GM23248 (cell line): ENCODE measurements around the gene ABCC4.

ENCODE experiments used
- EZH2 ChIP-seq: fragments of 200-600 bp; sonication (generic); IDR thresholded peaks from 2 replicates; pipeline ENCODE4 v1.6.1; 2018; ENCODE audit warnings: antibody characterized with exemption, mild to moderate bottlenecking; ENCODE audit not compliant: insufficient read depth, poor library complexity, severe bottlenecking
- EZH2phosphoT487 ChIP-seq: fragments of 200-600 bp; sonication (generic); IDR thresholded peaks from 2 replicates; pipeline ENCODE4 v1.6.1; 2018; ENCODE audit warnings: antibody characterized with exemption, moderate library complexity, mild to moderate bottlenecking, low read depth; ENCODE audit not compliant: insufficient read depth

DNA sequence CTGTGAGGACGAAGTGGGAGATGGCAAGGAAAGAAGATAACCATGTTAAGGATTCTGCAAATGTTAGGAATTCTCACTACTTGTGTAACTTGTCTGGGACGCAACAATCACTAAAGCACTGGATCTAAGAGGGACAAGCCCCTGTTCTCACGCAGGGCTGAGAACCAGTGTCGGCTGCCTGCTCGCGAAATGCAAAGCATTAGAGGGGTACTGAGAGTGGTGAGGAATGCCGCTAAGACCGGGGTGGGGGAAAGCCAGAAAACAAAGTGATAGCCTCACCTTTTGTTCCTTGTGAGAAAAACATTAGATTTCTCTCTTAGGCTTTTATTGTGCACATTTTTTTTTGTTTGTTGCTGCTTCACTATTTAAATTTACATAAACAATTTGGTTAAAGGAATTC is 241.9 kb downstream of the ABCC4 start:
- TF ChIP-seq EZH2 = no peak
- no peak for TF ChIP-seq EZH2phosphoT487
